ENCODE data around the gene OMP. TPM values are rescaled to one million over a fixed set of nuclear protein-coding genes. Genes with fewer than 3 reads are reported as not detected.

Gene OMP
- total and polyA plus RNA-seq, 2 donors (not counting 3 experiments of a cell fraction or from before 2014, with no cell fraction given), result 0.80 TPM; not detected in 1

DNA sequence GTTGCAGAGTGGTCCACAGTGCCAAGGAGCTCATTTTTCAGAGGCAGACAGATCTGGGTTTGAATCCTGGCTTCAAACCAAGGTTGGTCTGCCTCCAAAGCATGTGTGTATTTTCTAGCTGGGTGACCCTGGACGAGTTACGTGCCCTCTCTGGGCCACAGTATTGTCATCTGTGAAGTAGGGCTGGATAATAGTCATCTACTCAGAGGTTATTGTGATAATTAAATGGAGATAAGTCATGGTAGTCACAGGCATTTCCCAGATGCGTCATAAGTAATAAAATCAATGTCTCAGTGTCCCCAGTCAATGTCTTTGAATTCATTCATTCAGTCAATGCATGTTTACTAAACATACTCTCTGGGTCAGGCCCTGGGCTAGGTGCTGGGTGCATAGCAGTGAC is 8.6 kb downstream of the OMP start:
- H3K9ac ChIP-seq (replicated peaks; ENCODE audit: extremely low read depth, insufficient read depth, low read length), result no peak overlapping the region
- no peak overlapping the region for H3K4me2 ChIP-seq (ENCODE audit: insufficient read depth, low read length)
- TF ChIP-seq GATA2 (IDR thresholded peaks at IDR 0.05; ENCODE audit: insufficient read depth, insufficient read length, low read depth, low read length), result no peak
- TF ChIP-seq EZH2 (IDR thresholded peaks at IDR 0.05; ENCODE audit: borderline replicate concordance, low read depth, low read length, severe bottlenecking), result no peak
- TF ChIP-seq POLR2A (IDR thresholded peaks at IDR 0.05; ENCODE audit: low read depth, low read length), result no peak
- TF ChIP-seq, protein P1, sequence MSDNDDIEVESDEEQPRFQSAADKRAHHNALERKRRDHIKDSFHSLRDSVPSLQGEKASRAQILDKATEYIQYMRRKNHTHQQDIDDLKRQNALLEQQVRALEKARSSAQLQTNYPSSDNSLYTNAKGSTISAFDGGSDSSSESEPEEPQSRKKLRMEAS (IDR thresholded peaks at IDR 0.05; ENCODE audit: insufficient read depth, insufficient read length), result no peak
- TF ChIP-seq, protein P2, sequence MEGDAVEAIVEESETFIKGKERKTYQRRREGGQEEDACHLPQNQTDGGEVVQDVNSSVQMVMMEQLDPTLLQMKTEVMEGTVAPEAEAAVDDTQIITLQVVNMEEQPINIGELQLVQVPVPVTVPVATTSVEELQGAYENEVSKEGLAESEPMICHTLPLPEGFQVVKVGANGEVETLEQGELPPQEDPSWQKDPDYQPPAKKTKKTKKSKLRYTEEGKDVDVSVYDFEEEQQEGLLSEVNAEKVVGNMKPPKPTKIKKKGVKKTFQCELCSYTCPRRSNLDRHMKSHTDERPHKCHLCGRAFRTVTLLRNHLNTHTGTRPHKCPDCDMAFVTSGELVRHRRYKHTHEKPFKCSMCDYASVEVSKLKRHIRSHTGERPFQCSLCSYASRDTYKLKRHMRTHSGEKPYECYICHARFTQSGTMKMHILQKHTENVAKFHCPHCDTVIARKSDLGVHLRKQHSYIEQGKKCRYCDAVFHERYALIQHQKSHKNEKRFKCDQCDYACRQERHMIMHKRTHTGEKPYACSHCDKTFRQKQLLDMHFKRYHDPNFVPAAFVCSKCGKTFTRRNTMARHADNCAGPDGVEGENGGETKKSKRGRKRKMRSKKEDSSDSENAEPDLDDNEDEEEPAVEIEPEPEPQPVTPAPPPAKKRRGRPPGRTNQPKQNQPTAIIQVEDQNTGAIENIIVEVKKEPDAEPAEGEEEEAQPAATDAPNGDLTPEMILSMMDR (IDR thresholded peaks at IDR 0.05; ENCODE audit: extremely low read depth in 1 of 2, insufficient read depth in 1 of 2, low read depth in 1 of 2, low read length in 2 of 2), result no peak
- no peak for TF ChIP-seq MYC (IDR thresholded peaks at IDR 0.05; ENCODE audit: low read depth, low read length)
- no peak for TF ChIP-seq POLR2AphosphoS5 (IDR thresholded peaks at IDR 0.05; ENCODE audit: insufficient read depth, low read depth, low read length)
- no peak for TF ChIP-seq JUN (IDR thresholded peaks at IDR 0.05; ENCODE audit: borderline replicate concordance, insufficient read depth, insufficient read length, low read depth)
- no peak for TF ChIP-seq FOS (IDR thresholded peaks at IDR 0.05; ENCODE audit: borderline replicate concordance, insufficient read depth, low read length)
- BruUV-seq (replicated peaks), result no TSS peak
- H3K27me3 ChIP-seq (ENCODE audit: control insufficient read depth in 2 of 2, insufficient read depth in 2 of 2, low read length in 2 of 2), result no peaks in the 10 kb centered on the region
- dilution Hi-C loops (cut with MboI; ENCODE audit: extremely low pct_ligation_motif_present, low sequenced_read_pairs), result no loop called here
- no peak for DNase-seq (ENCODE audit: low read depth, low spot score)
- no peak overlapping the region for H3K4me3 ChIP-seq (replicated peaks in 1 of 3; ENCODE audit: insufficient read depth in 1 of 3, low read depth in 1 of 3, low read length in 3 of 3)
- no peaks in the 10 kb centered on the region for H3K79me2 ChIP-seq (ENCODE audit: control insufficient read depth, insufficient read depth, low read length)
- intact Hi-C loops (cut with micrococcal nuclease), result no loop called here
- CTCF ChIA-PET, result interaction anchor here (0.6 to 5.3 kb wide), 7 partner anchors 10 to 312 kb away, joined by 3 to 64 read pairs (median 5); no protein-coding TSS in a partner anchor
- no peak overlapping the region for H2AFZ ChIP-seq (ENCODE audit: low read depth, low read length)
- H3K9me1 ChIP-seq (replicated peaks; ENCODE audit: control insufficient read depth, extremely low read depth, insufficient read depth, low read length), result no peaks in the 10 kb centered on the region
- POLR2A ChIA-PET, result no interaction called here
- no peaks in the 10 kb centered on the region for H3K36me3 ChIP-seq (ENCODE audit: control insufficient read depth in 2 of 2, extremely low read depth in 1 of 2, insufficient read depth in 2 of 2, low read length in 2 of 2)
- no peak overlapping the region for H3K27ac ChIP-seq (ENCODE audit: insufficient read depth, low read depth, low read length)
- no peak for FAIRE-seq
- H3K4me1 ChIP-seq (ENCODE audit: control insufficient read depth, extremely low read depth, insufficient read depth, low read length), result peaks cover 17% of the 10 kb centered on the region
- H4K20me1 ChIP-seq (replicated peaks; ENCODE audit: control insufficient read depth, extremely low read depth, insufficient read depth, low read length), result no peaks in the 10 kb centered on the region
- H3K9me3 ChIP-seq (replicated peaks; ENCODE audit: control insufficient read depth, insufficient read depth, low read length), result no peaks in the 10 kb centered on the region

Data from endothelial cell of umbilical vein (primary cell).